HG03520 (cell line): ENCODE measurements around the gene PLCZ1.

Source experiments
- ATAC-seq: cut with Tn5 transposase; IDR thresholded peaks from one replicate; pipeline ENCODE4 v1.9.1; 2021; ENCODE audit warnings: mild to moderate bottlenecking, moderate library complexity; ENCODE audit not compliant: unreplicated experiment

Gene PLCZ1

GRCh38 chr12:18640321-18640955 lies 97.4 kb downstream of the PLCZ1 start:
- ATAC-seq: no peak

- ATAC-seq: no peak
Observed at GRCh38 chr12:18634382-18634781, 103.4 kb downstream of the PLCZ1 start.
